BJ (cell line): Measurements from ENCODE around the gene SLC6A14. TPM values are rescaled to one million over a fixed set of nuclear protein-coding genes. Genes with fewer than 3 reads are reported as not detected.

ENCODE experiments used
- CTCF ChIA-PET: fragments of 350-600 bp; formaldehyde crosslinking; extraction: SDS; loops from one replicate; lab custom pipeline; 2021; ENCODE audit warnings: antibody characterized with exemption, inconsistent platforms; lab: Yijun Ruan, JAX
- POLR2A ChIA-PET: fragments of 300-600 bp; sonication (Branson Sonifier 250); formaldehyde crosslinking; extraction: SDS; loops from one replicate; lab custom pipeline; 2021; ENCODE audit warnings: antibody characterized with exemption; lab: Charles Lee
- DNase-seq: peaks from one replicate; pipeline ENCODE4 v3.0.0-alpha.2; 2011; ENCODE audit warnings: low read depth
- H3K27me3 ChIP-seq: 2 replicates; pipeline ENCODE4 v1.6.0; 2011; ENCODE audit warnings: low read length; ENCODE audit not compliant: control insufficient read depth, insufficient read depth
- H3K36me3 ChIP-seq: 2 replicates; pipeline ENCODE4 v1.5.1; 2011; ENCODE audit warnings: low read length; ENCODE audit not compliant: control insufficient read depth, insufficient read depth
- H3K4me3 ChIP-seq: 2 replicates; pipeline ENCODE4 v1.5.1; 2011; ENCODE audit warnings: low read depth, mild to moderate bottlenecking, control low read depth, low read length
- CTCF ChIP-seq: IDR thresholded peaks from 2 replicates; pipeline ENCODE4 v1.5.1; 2011; ENCODE audit warnings: low read depth, mild to moderate bottlenecking, control low read depth, inconsistent platforms, low read length, moderate library complexity; ENCODE audit not compliant: insufficient read depth
- polyA plus RNA-seq: library from polyadenylated mRNA; depleted of rRNA; stranded (reverse); fragments of >200 nt; gene quantifications from 2 replicates; pipeline ENCODE4 v1.2.3, GENCODE V29; 2011; rRNA removed
- small RNA-seq: library from RNA; depleted of rRNA; stranded (forward); fragments of <200 nt; gene quantifications from one replicate; pipeline ENCODE3, GENCODE V24; 2012; ENCODE audit warnings: low replicate concordance, low read depth; ENCODE audit not compliant: insufficient read length

Gene SLC6A14
- polyA plus RNA-seq, 1 experiment, result not detected

- ChIA-PET CTCF (no interaction called here), POLR2A (no interaction called here)
- no peak for TF ChIP-seq CTCF
- Histone ChIP-seq H3K27me3 (no peaks in the 10 kb centered on the region), H3K4me3 (no peak within 1 kb of the TSS), H3K36me3 (no peaks in the 10 kb centered on the region)
- DNase-seq, result no peak
Measured at GRCh38 chrX:116462822-116463221, 26.4 kb downstream of the SLC6A14 start, which contains the start of gene CT83. CT83 (minus strand) TSS chrX:116462976; CDS start chrX:116462856, 120 bp downstream.

- H3K4me3 ChIP-seq, result no peak overlapping the region
- CTCF ChIA-PET, result no interaction called here
- no peaks in the 10 kb centered on the region for H3K36me3 ChIP-seq
- no peaks in the 10 kb centered on the region for H3K27me3 ChIP-seq
- POLR2A ChIA-PET, result no interaction called here
- no peak for TF ChIP-seq CTCF
- DNase-seq, result no peak
Measured at GRCh38 chrX:116480059-116480458, 43.7 kb downstream of the SLC6A14 start.

GRCh38 chrX:116490104-116490503 is 53.7 kb downstream of the SLC6A14 start:
- POLR2A ChIA-PET, result no interaction called here
- no peaks in the 10 kb centered on the region for H3K36me3 ChIP-seq
- no peak for TF ChIP-seq CTCF
- H3K27me3 ChIP-seq, result no peaks in the 10 kb centered on the region
- no peak for DNase-seq
- CTCF ChIA-PET, result interaction anchor here (1.5 kb wide), 1 partner anchor 1764 kb away, joined by 8 read pairs; no protein-coding TSS in a partner anchor
- no peak overlapping the region for H3K4me3 ChIP-seq

GRCh38 chrX:116493271-116493670 is 56.9 kb downstream of the SLC6A14 start:
- Histone ChIP-seq H3K27me3 (no peaks in the 10 kb centered on the region), H3K36me3 (no peaks in the 10 kb centered on the region), H3K4me3 (no peak overlapping the region)
- ChIA-PET CTCF (no interaction called here), POLR2A (no interaction called here)
- no peak for TF ChIP-seq CTCF
- no peak for DNase-seq

GRCh38 chrX:116499780-116500179 is 63.4 kb downstream of the SLC6A14 start:
- H3K36me3 ChIP-seq, result no peaks in the 10 kb centered on the region
- no peak for TF ChIP-seq CTCF
- no peak overlapping the region for H3K4me3 ChIP-seq
- CTCF ChIA-PET, result no interaction called here
- no peak for DNase-seq
- no peaks in the 10 kb centered on the region for H3K27me3 ChIP-seq
- POLR2A ChIA-PET, result no interaction called here

Small RNA genes lying within 50 kb of the gene (small RNA-seq; reads per million reads assigned to genes)
- gene RNU6-154P, result not detected

Other genes with a start within 250 kb of the SLC6A14 start
- gene CT83, start 26.4 kb downstream of the SLC6A14 start, polyA plus RNA-seq, result not detected in 2 replicates